Measurements from ENCODE around the gene PSME3IP1.

GRCh38 chr16:57234707-57235092 lies 48.9 kb upstream of the PSME3IP1 start:
- TF ChIP-seq REST (IDR thresholded peaks at IDR 0.05; ENCODE audit: insufficient replicate concordance, low read depth) (no peak), CTCF (IDR thresholded peaks at IDR 0.05; ENCODE audit: insufficient read depth, low read length) (no peak), GABPA (IDR thresholded peaks at IDR 0.05; ENCODE audit: low read depth) (no peak), SPI1 (IDR thresholded peaks at IDR 0.05; ENCODE audit: borderline replicate concordance, low read depth) (no peak), POLR2AphosphoS5 (IDR thresholded peaks at IDR 0.05; ENCODE audit: low read depth) (no peak)
